Rectal smooth muscle tissue (tissue), 1 donor: Measurements from ENCODE around the gene KDM2B.

ENCODE experiments used
- H3K27ac ChIP-seq: one replicate; pipeline ENCODE4 v1.7.0; 2013; ENCODE audit warnings: low read depth, low read length, inconsistent platforms
- H3K27me3 ChIP-seq: one replicate; pipeline ENCODE4 v1.7.0; 2013; ENCODE audit warnings: low read length; ENCODE audit not compliant: control insufficient read depth, insufficient read depth
- H3K36me3 ChIP-seq: one replicate; pipeline ENCODE4 v1.7.0; 2013; ENCODE audit warnings: low read length; ENCODE audit not compliant: control insufficient read depth, insufficient read depth
- H3K4me1 ChIP-seq: one replicate; pipeline ENCODE4 v1.7.0; 2013; ENCODE audit warnings: low read length; ENCODE audit not compliant: control insufficient read depth, insufficient read depth
- H3K4me3 ChIP-seq: one replicate; pipeline ENCODE4 v1.7.0; 2013; ENCODE audit warnings: low read length
- H3K9ac ChIP-seq: one replicate; pipeline ENCODE4 v1.7.0; 2013; ENCODE audit warnings: low read length

KDM2B gene

DNA sequence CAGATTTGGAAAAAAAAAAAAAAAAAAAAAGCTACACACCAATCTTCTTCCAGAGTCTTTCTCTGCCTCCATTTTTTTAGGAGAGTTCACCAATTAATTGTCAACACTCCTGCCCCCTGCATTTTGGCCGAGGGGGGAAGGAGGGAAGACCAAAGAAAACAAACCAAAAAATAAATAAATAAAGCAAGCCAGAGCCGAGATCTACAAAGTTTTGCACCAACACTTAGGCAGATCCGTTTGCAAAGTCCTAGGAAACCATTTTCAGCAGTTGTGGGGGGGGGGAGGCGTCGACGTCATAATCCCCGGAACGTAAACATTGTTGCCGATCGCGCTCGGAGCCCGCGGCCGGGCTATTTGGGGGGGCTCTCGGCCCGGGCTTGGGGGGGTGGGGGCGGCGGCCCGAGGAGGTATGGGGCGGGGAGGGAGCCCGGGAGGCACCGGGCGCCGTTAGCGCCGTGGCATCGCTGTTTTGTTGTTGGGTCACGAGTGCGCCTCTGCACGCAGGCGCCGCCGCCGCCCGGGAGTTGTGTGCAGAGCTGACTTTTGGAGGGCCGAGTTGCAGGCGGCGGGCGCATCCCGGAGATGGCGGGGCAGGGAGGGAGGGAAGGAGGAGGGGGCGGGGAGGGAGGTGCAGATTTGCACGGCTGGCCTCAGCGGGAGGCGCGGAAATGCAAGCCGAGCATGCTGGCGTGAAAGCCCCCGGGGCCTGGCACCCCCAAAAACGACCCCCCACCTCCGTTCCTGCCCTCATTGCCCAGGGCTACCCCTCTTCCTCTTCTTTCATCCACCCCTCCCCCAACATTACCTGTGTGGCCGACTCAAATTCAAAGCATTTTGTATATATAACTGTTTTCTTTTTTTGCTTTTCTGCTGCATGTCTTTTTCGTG, 598 bp downstream of the KDM2B start:
- peak overlapping the region; percentile 78 for H3K4me3 ChIP-seq
- H3K36me3 ChIP-seq, result no peaks in the 10 kb centered on the region
- H3K9ac ChIP-seq, result peak overlapping the region; percentile 40
- peaks cover 16% of the 10 kb centered on the region for H3K4me1 ChIP-seq
- no peaks in the 10 kb centered on the region for H3K27me3 ChIP-seq
- H3K27ac ChIP-seq, result peak overlapping the region; percentile 74

DNA sequence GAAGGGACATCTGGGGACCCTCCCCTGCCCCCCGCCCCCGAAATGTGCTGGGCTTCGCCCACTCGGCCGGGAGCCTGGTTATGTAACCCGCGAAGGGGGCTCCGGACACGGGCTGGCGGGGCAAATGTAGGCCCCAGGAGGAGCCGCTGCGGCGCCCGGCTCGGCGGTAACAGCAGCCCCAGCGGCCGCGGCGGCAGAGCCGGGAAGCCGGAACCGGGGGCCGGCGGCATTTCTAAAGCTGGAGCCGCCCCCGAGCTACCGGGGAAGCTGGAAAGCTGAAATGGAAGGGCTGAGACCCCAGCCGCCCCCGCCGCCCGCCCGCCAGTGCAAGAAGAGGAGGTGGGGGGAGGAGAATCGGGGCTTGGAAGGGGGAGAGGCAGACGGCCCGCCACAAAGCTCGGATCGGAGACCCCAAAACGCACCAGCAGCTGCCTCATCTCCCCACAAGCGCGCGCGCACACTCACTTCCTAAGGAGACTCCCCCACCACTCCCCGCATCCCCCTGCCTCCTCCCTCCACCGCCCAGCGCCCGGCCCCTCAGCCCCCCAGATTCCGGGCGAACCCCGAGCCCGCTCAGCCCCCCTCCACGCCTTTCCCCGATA, 1.5 kb downstream of the KDM2B start:
- no peaks in the 10 kb centered on the region for H3K27me3 ChIP-seq
- H3K4me1 ChIP-seq, result peaks cover 16% of the 10 kb centered on the region
- H3K9ac ChIP-seq, result peak overlapping the region; percentile 40
- H3K4me3 ChIP-seq, result peak overlapping the region; percentile 78
- peak overlapping the region; percentile 55 for H3K27ac ChIP-seq
- H3K36me3 ChIP-seq, result peaks cover 2% of the 10 kb centered on the region

DNA sequence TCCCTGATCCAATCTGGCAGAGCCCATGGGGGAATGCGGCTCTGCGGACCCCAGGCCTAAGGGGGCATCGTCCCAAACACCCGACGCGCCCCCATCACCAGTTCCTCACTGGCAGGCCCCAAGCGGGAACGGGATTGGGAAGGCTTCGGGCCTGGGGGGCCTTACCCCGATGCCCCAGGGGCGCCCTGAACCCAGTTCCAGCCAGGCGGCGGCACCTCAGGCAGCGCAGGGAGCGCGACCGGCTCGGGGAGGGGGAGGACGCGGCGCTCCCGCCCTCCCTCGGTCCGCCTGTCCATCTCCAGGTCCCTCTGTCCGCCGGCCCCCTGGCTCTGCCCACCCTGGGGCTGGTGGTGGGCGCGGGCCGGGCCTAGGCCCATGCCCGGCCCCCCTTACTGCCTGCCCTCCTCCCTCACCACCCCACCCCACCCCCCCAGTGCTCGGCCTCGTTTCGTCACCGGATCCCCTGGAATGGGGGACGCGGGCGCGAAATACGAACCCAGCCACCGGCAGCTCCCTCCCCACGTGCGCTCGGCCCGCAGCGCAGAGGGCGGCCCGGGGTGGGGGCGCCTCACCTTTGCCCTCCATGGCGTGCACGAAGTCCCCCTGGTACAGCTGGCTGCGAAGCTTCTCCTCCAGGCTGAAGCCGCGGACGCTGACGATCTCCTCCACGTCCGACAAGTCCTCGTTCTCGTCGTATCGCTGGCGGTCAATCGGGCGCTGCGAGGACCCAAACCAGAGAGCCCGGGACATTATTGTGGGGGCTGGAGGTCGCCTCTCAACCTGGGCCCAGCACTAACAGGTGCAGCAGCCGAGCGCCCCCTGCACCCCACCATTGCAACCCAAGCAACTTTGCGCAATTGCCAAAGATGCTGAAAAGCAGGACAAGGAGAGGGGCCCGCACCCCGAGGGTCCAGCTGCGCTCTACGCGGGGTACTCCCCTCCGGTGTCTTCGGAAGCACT, 2.3 kb downstream of the KDM2B start:
- Histone ChIP-seq H3K27ac (peak overlapping the region; percentile 66), H3K4me3 (peak overlapping the region; percentile 78), H3K4me1 (peaks cover 16% of the 10 kb centered on the region), H3K27me3 (no peaks in the 10 kb centered on the region), H3K36me3 (peaks cover 2% of the 10 kb centered on the region), H3K9ac (peak overlapping the region; percentile 21)

DNA sequence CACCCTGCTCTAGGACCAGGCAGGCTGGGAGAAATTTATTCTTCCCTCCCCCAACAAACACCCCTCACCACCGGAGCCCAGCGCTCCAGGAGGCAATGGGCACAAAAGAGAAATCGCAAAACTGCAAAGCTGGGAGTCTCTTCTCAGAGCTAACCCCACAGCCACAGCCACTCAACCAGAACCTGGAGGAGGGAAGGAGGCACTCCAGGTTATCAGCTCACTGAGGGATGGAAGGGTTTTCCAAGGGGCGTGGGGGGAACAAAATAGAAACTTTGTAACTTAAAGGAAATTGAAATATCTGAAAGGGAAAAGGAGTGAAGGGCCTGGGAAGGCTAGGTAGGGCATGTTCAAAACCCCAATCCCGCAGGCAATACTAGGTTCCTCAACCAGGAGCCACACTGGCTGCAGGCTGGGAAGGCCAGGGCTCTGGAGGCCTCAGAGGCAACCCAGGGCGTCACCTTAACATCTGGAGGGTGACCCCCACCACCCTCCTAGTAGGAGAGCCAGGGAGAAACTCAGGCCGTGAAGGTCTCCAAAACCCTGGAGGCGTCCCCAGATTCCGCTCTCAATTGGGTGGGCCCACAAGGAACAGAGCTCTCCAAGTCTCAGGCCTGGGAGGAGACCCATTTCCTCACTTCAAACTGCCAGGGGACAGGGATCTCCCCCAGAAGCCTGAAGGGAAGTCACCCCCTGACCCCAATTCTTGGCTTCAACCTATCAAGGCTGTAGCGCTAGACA, 3.2 kb downstream of the KDM2B start:
- H3K27ac ChIP-seq, result peak overlapping the region; percentile 66
- peaks cover 2% of the 10 kb centered on the region for H3K36me3 ChIP-seq
- H3K4me3 ChIP-seq, result peak overlapping the region; percentile 78
- H3K27me3 ChIP-seq, result no peaks in the 10 kb centered on the region
- H3K9ac ChIP-seq, result peak overlapping the region; percentile 21
- peaks cover 16% of the 10 kb centered on the region for H3K4me1 ChIP-seq

DNA sequence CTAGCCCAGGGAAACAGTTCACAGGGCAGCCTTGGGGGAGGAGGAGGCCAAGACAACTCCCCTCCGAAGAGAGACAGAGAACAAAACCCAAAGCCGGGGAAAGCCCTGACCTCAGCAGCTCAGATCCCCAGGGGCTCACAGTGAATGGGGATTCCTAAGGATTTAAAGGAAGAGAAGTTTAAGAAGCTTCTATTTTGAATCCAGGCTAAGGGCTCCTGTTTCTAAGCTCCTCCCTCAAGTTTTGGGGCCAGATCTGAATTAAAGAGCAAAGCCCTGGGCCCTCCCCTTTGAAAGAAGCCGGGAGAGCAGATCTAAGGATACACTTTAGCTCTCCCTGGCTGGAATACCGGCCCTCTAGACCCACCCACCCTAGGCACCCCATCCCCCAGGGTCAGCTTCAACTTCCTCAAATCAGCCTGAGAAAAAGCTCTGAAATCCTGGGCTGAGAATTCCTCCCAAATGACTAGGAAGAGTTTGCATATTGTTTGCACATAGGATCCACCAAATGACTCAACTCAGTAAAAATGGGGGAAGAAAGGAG, 3.9 kb downstream of the KDM2B start:
- peaks cover 16% of the 10 kb centered on the region for H3K4me1 ChIP-seq
- no peak overlapping the region for H3K27ac ChIP-seq
- no peak overlapping the region for H3K4me3 ChIP-seq
- peaks cover 2% of the 10 kb centered on the region for H3K36me3 ChIP-seq
- H3K9ac ChIP-seq, result no peak overlapping the region
- H3K27me3 ChIP-seq, result no peaks in the 10 kb centered on the region

DNA sequence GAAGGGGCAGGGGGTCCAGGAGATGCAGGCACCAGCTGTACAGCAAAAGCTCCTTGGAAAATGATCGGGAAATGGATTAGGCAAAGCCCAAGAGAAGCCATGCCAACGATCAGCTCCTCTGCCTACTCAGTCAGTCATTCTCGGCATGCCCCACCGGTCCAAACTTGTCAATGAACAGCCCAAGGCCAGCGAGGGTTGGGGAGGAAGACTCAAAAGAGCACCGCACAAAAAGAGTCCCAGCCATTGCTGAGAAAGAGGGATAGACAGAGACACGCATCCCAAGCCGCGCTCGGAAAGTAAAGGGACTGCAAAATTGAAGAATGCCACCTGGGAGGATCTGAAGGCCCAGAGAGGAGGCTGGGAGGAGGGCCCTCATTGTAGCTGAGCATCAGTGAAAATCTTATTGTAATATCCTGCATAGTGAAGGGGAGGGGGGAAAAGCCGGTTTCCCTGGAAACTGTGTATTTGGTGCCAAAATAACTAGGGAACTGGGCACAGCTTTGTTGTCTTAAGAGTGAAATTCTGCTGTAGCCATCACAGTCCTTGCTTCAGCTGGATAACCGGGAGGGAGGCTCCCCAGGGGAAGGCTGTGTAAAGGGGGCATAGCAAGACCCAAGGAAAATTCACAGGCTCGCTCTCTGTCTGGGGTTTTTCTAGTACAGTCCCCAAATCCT, 4.7 kb downstream of the KDM2B start:
- Histone ChIP-seq H3K9ac (no peak overlapping the region), H3K36me3 (peaks cover 2% of the 10 kb centered on the region), H3K27ac (no peak overlapping the region), H3K4me1 (peaks cover 10% of the 10 kb centered on the region), H3K27me3 (no peaks in the 10 kb centered on the region), H3K4me3 (no peak overlapping the region)

DNA sequence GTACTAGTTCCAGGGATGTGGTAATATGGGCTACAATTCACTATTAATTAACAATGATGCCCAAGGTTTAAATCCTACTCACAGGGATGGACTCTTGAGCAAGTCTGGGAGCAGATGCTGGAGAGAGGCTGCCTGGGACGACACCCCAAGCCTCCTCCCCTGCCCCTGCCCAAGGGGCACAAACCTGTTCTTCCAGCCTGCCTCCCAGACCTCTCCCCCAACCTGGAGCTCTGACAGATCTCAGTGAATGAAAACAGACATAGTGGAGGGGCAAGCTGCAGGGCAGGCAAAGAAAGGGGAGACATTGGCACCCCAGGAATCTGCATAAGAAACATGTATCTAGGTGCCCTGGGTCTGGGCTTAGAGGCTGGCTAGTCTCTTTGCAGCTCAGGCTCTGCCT, 5.8 kb downstream of the KDM2B start:
- Histone ChIP-seq H3K4me3 (no peak overlapping the region), H3K27ac (no peak overlapping the region), H3K4me1 (peaks cover 6% of the 10 kb centered on the region), H3K36me3 (peaks cover 2% of the 10 kb centered on the region), H3K27me3 (no peaks in the 10 kb centered on the region), H3K9ac (no peak overlapping the region)

DNA sequence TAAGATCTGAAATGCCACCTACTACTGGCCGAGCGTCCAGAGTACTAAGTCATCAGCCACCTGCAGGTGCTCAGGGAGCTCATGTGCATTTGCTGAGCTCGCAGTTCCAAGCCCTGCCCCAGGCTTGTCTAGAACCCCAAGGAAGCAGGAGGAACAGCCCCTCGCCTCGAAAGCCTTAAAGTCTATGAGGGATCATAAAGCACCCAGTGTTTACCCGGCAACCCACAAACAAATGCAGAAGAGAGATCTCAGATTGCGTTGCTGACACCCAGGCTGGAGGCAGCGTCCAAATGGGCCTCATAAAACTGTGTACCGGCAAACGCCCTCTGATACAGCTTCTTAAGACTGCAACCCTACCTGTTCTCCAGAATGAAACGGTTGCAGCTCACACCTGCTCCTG, 6.8 kb downstream of the KDM2B start:
- Histone ChIP-seq H3K9ac (no peak overlapping the region), H3K36me3 (peaks cover 2% of the 10 kb centered on the region), H3K27ac (no peak overlapping the region), H3K27me3 (no peaks in the 10 kb centered on the region), H3K4me1 (peaks cover 13% of the 10 kb centered on the region), H3K4me3 (no peak overlapping the region)

DNA sequence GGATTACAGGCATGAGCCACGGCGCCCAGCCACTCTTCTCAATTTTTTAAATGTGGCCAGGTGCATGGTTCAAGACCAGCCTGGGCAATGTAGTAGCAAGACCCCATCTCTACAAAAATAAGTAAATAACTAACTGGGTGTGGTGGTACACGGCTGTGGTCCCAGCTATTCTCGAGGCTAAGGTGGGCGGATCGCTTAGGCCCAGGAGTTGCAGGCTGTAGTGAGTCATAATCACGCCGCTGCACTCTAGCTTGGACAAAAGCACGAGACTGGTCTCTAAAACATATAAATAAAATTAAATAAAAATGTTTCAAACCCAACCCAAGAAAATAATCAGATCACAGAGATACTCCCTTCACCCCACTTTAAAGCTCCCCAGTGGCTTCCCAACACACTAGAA, 8.9 kb downstream of the KDM2B start:
- peaks cover 12% of the 10 kb centered on the region for H3K4me1 ChIP-seq
- H3K4me3 ChIP-seq, result no peak overlapping the region
- H3K9ac ChIP-seq, result no peak overlapping the region
- no peak overlapping the region for H3K27ac ChIP-seq
- peaks cover 2% of the 10 kb centered on the region for H3K36me3 ChIP-seq
- H3K27me3 ChIP-seq, result no peaks in the 10 kb centered on the region

DNA sequence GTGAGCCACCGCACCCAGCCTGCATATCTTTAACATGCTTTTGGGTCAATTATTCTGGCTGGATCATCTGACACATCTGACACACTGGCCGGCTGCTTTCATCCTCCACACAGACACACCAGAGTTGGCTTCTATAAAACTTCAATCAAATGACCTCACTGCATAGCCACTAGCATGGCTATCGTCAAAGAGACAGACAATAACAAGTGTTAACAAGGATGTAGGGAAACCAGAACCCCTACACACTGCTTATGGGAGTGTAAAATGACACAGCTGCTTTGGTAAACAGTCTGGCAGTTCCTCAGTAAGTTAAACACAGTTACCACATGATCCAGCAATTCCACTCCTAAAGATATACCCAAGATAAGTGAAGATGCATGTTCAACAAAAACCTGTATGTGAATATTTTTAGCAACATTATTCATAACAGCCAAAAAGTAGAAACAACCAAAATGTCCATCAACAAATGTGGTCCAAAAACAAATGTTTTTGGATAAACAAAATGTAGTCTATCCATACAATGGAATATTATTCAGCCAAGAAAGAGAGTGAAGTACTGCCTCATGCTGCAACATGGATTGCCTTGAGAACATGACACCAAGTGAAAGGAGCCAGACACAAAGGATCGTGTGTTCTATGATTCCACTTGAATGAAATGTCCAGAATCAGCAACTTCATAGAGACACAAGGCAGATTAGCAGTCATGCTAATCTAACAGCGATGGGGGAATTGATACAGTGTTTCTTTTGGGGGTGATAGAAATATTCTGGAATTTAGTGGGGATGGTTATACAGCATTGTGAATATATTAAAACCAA, 10.1 kb downstream of the KDM2B start:
- no peak overlapping the region for H3K27ac ChIP-seq
- H3K4me1 ChIP-seq, result peaks cover 12% of the 10 kb centered on the region
- peaks cover 2% of the 10 kb centered on the region for H3K36me3 ChIP-seq
- no peaks in the 10 kb centered on the region for H3K27me3 ChIP-seq
- no peak overlapping the region for H3K9ac ChIP-seq
- no peak overlapping the region for H3K4me3 ChIP-seq
